BLaER1 treated with 17β-estradiol and CSF1 and Interleukin-3, amounts not matched to agents 10 nM and 100 nM (cell line): ENCODE measurements around the gene C10orf71.

Experiments used
- H3K27ac ChIP-seq, 11 experiments: shearing (Covaris generic); formaldehyde crosslinking; 2 replicates each; pipeline ENCODE4 v1.8.1; 2022
- H3K27me3 ChIP-seq, 11 experiments: shearing (Covaris generic); formaldehyde crosslinking; 2 replicates each; pipeline ENCODE4 v1.8.1; 2022
- H3K36me3 ChIP-seq, 11 experiments: shearing (Covaris generic); formaldehyde crosslinking; 2 replicates each; pipeline ENCODE4 v1.8.1; 2022
- H3K4me1 ChIP-seq, 10 experiments: shearing (Covaris generic); formaldehyde crosslinking; 2 replicates each; pipeline ENCODE4 v1.8.1; 2022
- H3K4me2 ChIP-seq, 11 experiments: shearing (Covaris generic); formaldehyde crosslinking; 2 replicates each; pipeline ENCODE4 v1.8.1; 2022
- H3K4me3 ChIP-seq, 10 experiments: shearing (Covaris generic); formaldehyde crosslinking; 2 replicates each; pipeline ENCODE4 v1.8.1; 2022
- H3K9ac ChIP-seq, 11 experiments: shearing (Covaris generic); formaldehyde crosslinking; 2 replicates each; pipeline ENCODE4 v1.8.1; 2022
- H3K9me3 ChIP-seq, 11 experiments: shearing (Covaris generic); formaldehyde crosslinking; replicated peaks in 1 of 11; 2 replicates each; pipeline ENCODE4 v1.8.1; 2022
- H4K20me1 ChIP-seq, 11 experiments: shearing (Covaris generic); formaldehyde crosslinking; 2 replicates each; pipeline ENCODE4 v1.8.1; 2022
- Cebpa-rat ChIP-seq, 11 experiments: shearing (Covaris generic); IDR thresholded peaks; 2 replicates each; pipeline ENCODE4 v1.8.1; 2022

Gene C10orf71

GRCh38 chr10:49283491-49283890 lies 15.5 kb upstream of the C10orf71 start:
- H3K36me3 ChIP-seq = no peaks in the 10 kb centered on the region
- peaks cover 7 to 86% (median 42%) of the 10 kb centered on the region in 10 experiments for H3K4me1 ChIP-seq
- H3K9me3 ChIP-seq = peaks cover 0 to 10% (median 0%) of the 10 kb centered on the region in 11 experiments; a peak in 5 of 22 replicates
- no peak overlapping the region for H3K4me3 ChIP-seq
- H3K4me2 ChIP-seq = peak overlapping the region in 5 of 11 experiments; percentile 43 to 73 (median 61); a peak in 9 of 22 replicates
- no peaks in the 10 kb centered on the region for H4K20me1 ChIP-seq
- TF ChIP-seq Cebpa-rat (IDR thresholded peaks at IDR 0.05) = no peak
- no peaks in the 10 kb centered on the region for H3K27me3 ChIP-seq
- H3K9ac ChIP-seq = no peak overlapping the region
- no peak overlapping the region for H3K27ac ChIP-seq

- Histone ChIP-seq H3K9ac (no peak overlapping the region), H3K4me1 (peaks cover 7 to 77% (median 34%) of the 10 kb centered on the region in 10 experiments), H4K20me1 (no peaks in the 10 kb centered on the region), H3K27me3 (no peaks in the 10 kb centered on the region), H3K27ac (peak overlapping the region in 2 of 11 experiments; percentile 5 to 34; a peak in 2 of 22 replicates), H3K4me2 (peak overlapping the region in 5 of 11 experiments; percentile 8 to 73 (median 39); a peak in 6 of 22 replicates), H3K4me3 (no peak overlapping the region), H3K36me3 (no peaks in the 10 kb centered on the region), H3K9me3 (peaks cover 0 to 10% (median 0%) of the 10 kb centered on the region in 11 experiments; a peak in 5 of 22 replicates)
- TF ChIP-seq Cebpa-rat (IDR thresholded peaks at IDR 0.05) = no peak
These were observed 14.6 kb upstream of the C10orf71 start for GRCh38 chr10:49284356-49284755.

- no peak overlapping the region for H3K4me3 ChIP-seq
- peak in 2 of 11 experiments; percentile 27 to 60; a peak in 2 of 22 replicates for TF ChIP-seq Cebpa-rat (IDR thresholded peaks at IDR 0.05)
- peak overlapping the region in 3 of 11 experiments; percentile 5 to 34 (median 27); a peak in 3 of 22 replicates for H3K27ac ChIP-seq
- peaks cover 0 to 10% (median 0%) of the 10 kb centered on the region in 11 experiments; a peak in 5 of 22 replicates for H3K9me3 ChIP-seq
- no peak overlapping the region for H3K9ac ChIP-seq
- no peaks in the 10 kb centered on the region for H3K36me3 ChIP-seq
- peak overlapping the region in 6 of 11 experiments; percentile 1 to 73 (median 50); a peak in 9 of 22 replicates for H3K4me2 ChIP-seq
- H3K27me3 ChIP-seq = no peaks in the 10 kb centered on the region
- no peaks in the 10 kb centered on the region for H4K20me1 ChIP-seq
- H3K4me1 ChIP-seq = peaks cover 0 to 75% (median 26%) of the 10 kb centered on the region in 10 experiments; a peak in 18 of 20 replicates
These were observed 13.7 kb upstream of the C10orf71 start for GRCh38 chr10:49285232-49285631.

- TF ChIP-seq Cebpa-rat (IDR thresholded peaks at IDR 0.05) = no peak
- Histone ChIP-seq H3K36me3 (no peaks in the 10 kb centered on the region), H3K27me3 (no peaks in the 10 kb centered on the region), H3K4me2 (peak overlapping the region in 3 of 11 experiments; percentile 62 to 73 (median 70); a peak in 6 of 22 replicates), H3K9me3 (peaks cover 0 to 10% (median 0%) of the 10 kb centered on the region in 11 experiments; a peak in 5 of 22 replicates), H3K4me1 (peaks cover 0 to 63% (median 16%) of the 10 kb centered on the region in 10 experiments; a peak in 12 of 20 replicates), H3K9ac (no peak overlapping the region; a peak in 1 of 22 replicates), H3K4me3 (no peak overlapping the region), H4K20me1 (no peaks in the 10 kb centered on the region), H3K27ac (no peak overlapping the region)
These were observed 12.3 kb upstream of the C10orf71 start for GRCh38 chr10:49286686-49287085.

- TF ChIP-seq Cebpa-rat (IDR thresholded peaks at IDR 0.05) = no peak
- H3K4me3 ChIP-seq = no peak overlapping the region
- H3K27me3 ChIP-seq = no peaks in the 10 kb centered on the region
- H3K4me2 ChIP-seq = no peak overlapping the region
- no peak overlapping the region for H3K27ac ChIP-seq
- H3K9ac ChIP-seq = no peak overlapping the region
- H3K9me3 ChIP-seq = peaks cover 0 to 10% (median 0%) of the 10 kb centered on the region in 11 experiments; a peak in 5 of 22 replicates
- no peaks in the 10 kb centered on the region for H3K36me3 ChIP-seq
- no peaks in the 10 kb centered on the region for H4K20me1 ChIP-seq
- H3K4me1 ChIP-seq = peaks cover 0 to 59% (median 13%) of the 10 kb centered on the region in 10 experiments; a peak in 12 of 20 replicates
These were observed 11.2 kb upstream of the C10orf71 start for GRCh38 chr10:49287689-49288340.

- peaks cover 0 to 10% (median 0%) of the 10 kb centered on the region in 11 experiments; a peak in 5 of 22 replicates for H3K9me3 ChIP-seq
- peaks cover 0 to 55% (median 10%) of the 10 kb centered on the region in 10 experiments; a peak in 11 of 20 replicates for H3K4me1 ChIP-seq
- no peaks in the 10 kb centered on the region for H3K36me3 ChIP-seq
- H3K27ac ChIP-seq = no peak overlapping the region
- H3K4me3 ChIP-seq = no peak overlapping the region
- TF ChIP-seq Cebpa-rat (IDR thresholded peaks at IDR 0.05) = no peak
- no peak overlapping the region for H3K4me2 ChIP-seq
- no peak overlapping the region for H3K9ac ChIP-seq
- H4K20me1 ChIP-seq = no peaks in the 10 kb centered on the region
- H3K27me3 ChIP-seq = no peaks in the 10 kb centered on the region
These were observed 10.5 kb upstream of the C10orf71 start for GRCh38 chr10:49288341-49289065.

GRCh38 chr10:49289480-49289879 lies 9.5 kb upstream of the C10orf71 start:
- H3K36me3 ChIP-seq = no peaks in the 10 kb centered on the region
- no peaks in the 10 kb centered on the region for H3K27me3 ChIP-seq
- H3K27ac ChIP-seq = no peak overlapping the region

GRCh38 chr10:49290131-49290530 lies 8.8 kb upstream of the C10orf71 start:
- Histone ChIP-seq H3K9me3 (peaks cover 0 to 2% (median 0%) of the 10 kb centered on the region in 11 experiments; a peak in 4 of 22 replicates), H3K4me2 (peak overlapping the region in 1 of 11 experiments; percentile 10; a peak in 2 of 22 replicates), H3K4me1 (peaks cover 0 to 40% (median 6%) of the 10 kb centered on the region in 10 experiments; a peak in 10 of 20 replicates), H4K20me1 (no peaks in the 10 kb centered on the region), H3K36me3 (no peaks in the 10 kb centered on the region), H3K27ac (no peak overlapping the region), H3K9ac (no peak overlapping the region), H3K27me3 (no peaks in the 10 kb centered on the region), H3K4me3 (no peak overlapping the region)
- no peak for TF ChIP-seq Cebpa-rat (IDR thresholded peaks at IDR 0.05)

More at GRCh38 chr10:49289480-49289879, 9.5 kb upstream of the C10orf71 start:
- Histone ChIP-seq H3K4me1 (peaks cover 0 to 45% (median 9%) of the 10 kb centered on the region in 10 experiments; a peak in 11 of 20 replicates), H3K4me3 (no peak overlapping the region), H4K20me1 (no peaks in the 10 kb centered on the region), H3K9me3 (peaks cover 0 to 8% (median 0%) of the 10 kb centered on the region in 11 experiments; a peak in 5 of 22 replicates), H3K4me2 (no peak overlapping the region), H3K9ac (no peak overlapping the region)
- no peak for TF ChIP-seq Cebpa-rat (IDR thresholded peaks at IDR 0.05)

GRCh38 chr10:49290607-49291006 lies 8.4 kb upstream of the C10orf71 start:
- H3K9ac ChIP-seq = no peak overlapping the region
- no peaks in the 10 kb centered on the region for H3K27me3 ChIP-seq
- H3K4me2 ChIP-seq = peak overlapping the region in 1 of 11 experiments; percentile 10; a peak in 2 of 22 replicates
- peaks cover 0 to 35% (median 6%) of the 10 kb centered on the region in 10 experiments; a peak in 10 of 20 replicates for H3K4me1 ChIP-seq
- H3K36me3 ChIP-seq = no peaks in the 10 kb centered on the region
- no peak overlapping the region for H3K27ac ChIP-seq
- no peak overlapping the region for H3K4me3 ChIP-seq
- no peak for TF ChIP-seq Cebpa-rat (IDR thresholded peaks at IDR 0.05)
- no peaks in the 10 kb centered on the region for H4K20me1 ChIP-seq
- H3K9me3 ChIP-seq = no peaks in the 10 kb centered on the region
